Astrocyte (in vitro differentiated cells and primary cell): ENCODE results near the gene TTF2. TPM values are rescaled to one million over a fixed set of nuclear protein-coding genes. Genes with fewer than 3 reads are reported as not detected.
A peak's percentile ranks its signal among the peaks of the same experiment; 100 is the strongest.

Experiments used
- DNase-seq: peaks from one replicate; pipeline ENCODE4 v3.0.0-alpha.2; 2010; ENCODE audit warnings: low read depth
- FAIRE-seq: peaks from 2 replicates; lab custom pipeline; 2011; peaks lifted over from hg19 to GRCh38; lab: Jason Lieb, UNC
- H2AFZ ChIP-seq: 2 replicates; pipeline ENCODE4 v1.6.0; 2012; ENCODE audit warnings: low read depth, low read length, inconsistent platforms
- H3K27ac ChIP-seq: 2 replicates; pipeline ENCODE4 v1.5.1; 2011; ENCODE audit warnings: low read depth, low read length, inconsistent platforms
- H3K27me3 ChIP-seq: 2 replicates; pipeline ENCODE4 v1.6.0; 2011; ENCODE audit warnings: low read length, inconsistent platforms; ENCODE audit not compliant: insufficient read depth
- H3K36me3 ChIP-seq: 2 replicates; pipeline ENCODE4 v1.5.1; 2011; ENCODE audit warnings: low read length, inconsistent platforms; ENCODE audit not compliant: insufficient read depth
- H3K4me1 ChIP-seq: 2 replicates; pipeline ENCODE4 v1.5.1; 2011; ENCODE audit warnings: low read length, inconsistent platforms; ENCODE audit not compliant: insufficient read depth
- H3K4me2 ChIP-seq: 2 replicates; pipeline ENCODE4 v1.6.0; 2012; ENCODE audit warnings: low read length, inconsistent platforms
- H3K4me3 ChIP-seq: 2 replicates; pipeline ENCODE4 v1.5.1; 2011; ENCODE audit warnings: low read depth, mild to moderate bottlenecking, low read length, inconsistent platforms; ENCODE audit not compliant: insufficient read depth
- H3K79me2 ChIP-seq: 2 replicates; pipeline ENCODE4 v1.6.0; 2012; ENCODE audit warnings: mild to moderate bottlenecking, low read length, inconsistent platforms; ENCODE audit not compliant: insufficient read depth
- H3K9ac ChIP-seq: 2 replicates; pipeline ENCODE4 v1.6.0; 2012; ENCODE audit warnings: mild to moderate bottlenecking, low read length, inconsistent platforms
- H3K9me3 ChIP-seq: 2 replicates; pipeline ENCODE4 v1.5.1; 2012; ENCODE audit warnings: low read depth, mild to moderate bottlenecking, low read length, inconsistent platforms; ENCODE audit not compliant: insufficient read depth
- H4K20me1 ChIP-seq: 2 replicates; pipeline ENCODE4 v1.6.0; 2012; ENCODE audit warnings: low read length, inconsistent platforms; ENCODE audit not compliant: insufficient read depth
- H3K27ac Mint-ChIP-seq: one replicate; pipeline ENCODE4 v1.8.0; 2021; ENCODE audit warnings: mild to moderate bottlenecking, mixed read lengths; ENCODE audit not compliant: unreplicated experiment
- H3K27me3 Mint-ChIP-seq: one replicate; pipeline ENCODE4 v1.8.0; 2021; ENCODE audit warnings: low read depth, mixed read lengths; ENCODE audit not compliant: unreplicated experiment
- H3K36me3 Mint-ChIP-seq: one replicate; pipeline ENCODE4 v1.8.0; 2021; ENCODE audit warnings: low read depth, mixed read lengths; ENCODE audit not compliant: unreplicated experiment
- H3K4me1 Mint-ChIP-seq: one replicate; pipeline ENCODE4 v1.8.0; 2021; ENCODE audit warnings: low read depth, mixed read lengths; ENCODE audit not compliant: unreplicated experiment
- H3K4me3 Mint-ChIP-seq: one replicate; pipeline ENCODE4 v1.8.0; 2021; ENCODE audit warnings: mild to moderate bottlenecking, moderate library complexity, mixed read lengths; ENCODE audit not compliant: unreplicated experiment
- H3K9me3 Mint-ChIP-seq: one replicate; pipeline ENCODE4 v1.8.0; 2021; ENCODE audit warnings: mild to moderate bottlenecking, mixed read lengths; ENCODE audit not compliant: unreplicated experiment
- CTCF ChIP-seq: IDR thresholded peaks from 2 replicates; pipeline ENCODE4 v1.5.1; 2011; ENCODE audit warnings: low read depth, mild to moderate bottlenecking, inconsistent platforms, low read length, moderate library complexity; ENCODE audit not compliant: insufficient read depth
- EZH2 ChIP-seq: IDR thresholded peaks from 2 replicates; pipeline ENCODE4 v1.6.1; 2012; ENCODE audit warnings: mild to moderate bottlenecking, low read length, inconsistent platforms; ENCODE audit not compliant: insufficient read depth
- total RNA-seq: library from RNA; stranded (reverse); gene quantifications from 2 replicates; pipeline ENCODE4 v1.2.1, GENCODE V29; 2021

TTF2 gene
- total RNA-seq, 1 donor from 2014 or later: 23.4 TPM

- no peaks in the 10 kb centered on the region for H3K27me3 ChIP-seq
- no peak for FAIRE-seq
- no peak overlapping the region for H2AFZ ChIP-seq
These were observed 15.9 kb upstream of the TTF2 start for GRCh38 chr1:117044217-117044616.

GRCh38 chr1:117045644-117046043, 14.5 kb upstream of the TTF2 start:
- peaks cover 4% of the 10 kb centered on the region for H3K27me3 Mint-ChIP-seq
- peaks cover 2% of the 10 kb centered on the region for H3K36me3 Mint-ChIP-seq
- H3K9ac ChIP-seq: no peak overlapping the region
- no peak overlapping the region for H3K27ac ChIP-seq
- no peak overlapping the region for H3K4me3 Mint-ChIP-seq
- no peaks in the 10 kb centered on the region for H3K36me3 ChIP-seq
- H2AFZ ChIP-seq: no peak overlapping the region
- H3K9me3 ChIP-seq: no peaks in the 10 kb centered on the region
- peaks cover 4% of the 10 kb centered on the region for H3K4me1 Mint-ChIP-seq
- peak overlapping the region; percentile 58 for H3K27ac Mint-ChIP-seq
- H4K20me1 ChIP-seq: no peaks in the 10 kb centered on the region
- H3K4me3 ChIP-seq: no peak overlapping the region
- TF ChIP-seq EZH2: no peak
- no peak for TF ChIP-seq CTCF
- DNase-seq (no peak), FAIRE-seq (no peak)
- H3K4me1 ChIP-seq: no peaks in the 10 kb centered on the region
- H3K4me2 ChIP-seq: no peak overlapping the region
- H3K27me3 ChIP-seq: no peaks in the 10 kb centered on the region
- H3K9me3 Mint-ChIP-seq: no peaks in the 10 kb centered on the region
- H3K79me2 ChIP-seq: no peaks in the 10 kb centered on the region

More at GRCh38 chr1:117044217-117044616, 15.9 kb upstream of the TTF2 start:
- Histone ChIP-seq H3K79me2 (no peaks in the 10 kb centered on the region), H4K20me1 (no peaks in the 10 kb centered on the region), H3K36me3 (no peaks in the 10 kb centered on the region), H3K4me1 (no peaks in the 10 kb centered on the region), H3K4me2 (no peak overlapping the region), H3K27ac (no peak overlapping the region), H3K9me3 (no peaks in the 10 kb centered on the region), H3K4me3 (no peak overlapping the region), H3K9ac (no peak overlapping the region)
- TF ChIP-seq EZH2 (no peak), CTCF (no peak)
- no peak overlapping the region for H3K27ac Mint-ChIP-seq
- no peak overlapping the region for H3K4me3 Mint-ChIP-seq
- H3K4me1 Mint-ChIP-seq: peaks cover 4% of the 10 kb centered on the region
- peaks cover 2% of the 10 kb centered on the region for H3K9me3 Mint-ChIP-seq
- no peak for DNase-seq
- H3K36me3 Mint-ChIP-seq: peaks cover 1% of the 10 kb centered on the region
- H3K27me3 Mint-ChIP-seq: peaks cover 3% of the 10 kb centered on the region

- H3K4me3 ChIP-seq: no peak overlapping the region
- H3K27ac ChIP-seq: no peak overlapping the region
- Mint-ChIP-seq H3K36me3 (peaks cover 2% of the 10 kb centered on the region), H3K4me1 (peaks cover 4% of the 10 kb centered on the region), H3K27ac (no peak overlapping the region), H3K4me3 (no peak overlapping the region), H3K27me3 (peaks cover 6% of the 10 kb centered on the region), H3K9me3 (no peaks in the 10 kb centered on the region)
- H3K27me3 ChIP-seq: no peaks in the 10 kb centered on the region
- TF ChIP-seq CTCF: no peak
- no peak for TF ChIP-seq EZH2
- H3K9me3 ChIP-seq: no peaks in the 10 kb centered on the region
- DNase-seq: no peak
- H2AFZ ChIP-seq: no peak overlapping the region
- H3K79me2 ChIP-seq: no peaks in the 10 kb centered on the region
- no peaks in the 10 kb centered on the region for H4K20me1 ChIP-seq
- H3K36me3 ChIP-seq: no peaks in the 10 kb centered on the region
- no peak overlapping the region for H3K9ac ChIP-seq
- no peaks in the 10 kb centered on the region for H3K4me1 ChIP-seq
- no peak overlapping the region for H3K4me2 ChIP-seq
- no peak for FAIRE-seq
These were observed 13.3 kb upstream of the TTF2 start for GRCh38 chr1:117046781-117047180.
